GM23338 (cell line): Measurements from ENCODE around the gene KIAA1755. TPM values are rescaled to one million over a fixed set of nuclear protein-coding genes. Genes with fewer than 3 reads are reported as not detected.

ENCODE experiments used
- ATAC-seq: fragments of 200-7000 bp; cut with Tn5 transposase; 3 replicates; pipeline ENCODE4 v1.9.1; 2020
- DNase-seq: peaks from one replicate; pipeline ENCODE4 v3.0.0-alpha.2; 2015; ENCODE audit warnings: low spot score
- H2AFZ ChIP-seq: fragments of 200-600 bp; sonication (generic); 2 replicates; pipeline ENCODE4 v1.8.0; 2016; ENCODE audit warnings: antibody characterized with exemption, mild to moderate bottlenecking, moderate library complexity
- H3F3A ChIP-seq: fragments of 200-600 bp; sonication (generic); replicated peaks from 2 replicates; pipeline ENCODE4 v1.8.0; 2017; ENCODE audit warnings: antibody characterized with exemption, mixed run types, low read depth
- H3K27ac ChIP-seq: fragments of 200-600 bp; sonication (generic); 2 replicates; pipeline ENCODE4 v1.6.1; 2016; ENCODE audit warnings: low read depth
- H3K27me3 ChIP-seq: fragments of 200-600 bp; sonication (generic); 2 replicates; pipeline ENCODE4 v1.8.0; 2016; ENCODE audit warnings: mild to moderate bottlenecking, mixed run types, moderate library complexity; ENCODE audit not compliant: insufficient read depth
- H3K36me3 ChIP-seq: fragments of 200-600 bp; sonication (generic); 2 replicates; pipeline ENCODE4 v1.8.0; 2016; ENCODE audit warnings: mild to moderate bottlenecking; ENCODE audit not compliant: insufficient read depth
- H3K4me1 ChIP-seq: fragments of 200-600 bp; sonication (generic); 2 replicates; pipeline ENCODE4 v1.8.0; 2016; ENCODE audit warnings: mild to moderate bottlenecking, moderate library complexity; ENCODE audit not compliant: insufficient read depth
- H3K4me2 ChIP-seq: fragments of 200-600 bp; sonication (generic); 2 replicates; pipeline ENCODE4 v1.7.1; 2017; ENCODE audit warnings: mixed run types
- H3K4me3 ChIP-seq: fragments of 200-600 bp; sonication (generic); 2 replicates; pipeline ENCODE4 v1.6.1; 2016; ENCODE audit warnings: mixed run types
- H3K79me2 ChIP-seq: fragments of 200-600 bp; sonication (generic); replicated peaks from 2 replicates; pipeline ENCODE4 v1.8.0; 2017; ENCODE audit warnings: mild to moderate bottlenecking; ENCODE audit not compliant: insufficient read depth
- H3K9me2 ChIP-seq: fragments of 200-600 bp; sonication (generic); 2 replicates; pipeline ENCODE4 v1.8.0; 2017; ENCODE audit not compliant: insufficient read depth
- H4K20me1 ChIP-seq: fragments of 200-600 bp; sonication (generic); replicated peaks from 2 replicates; pipeline ENCODE4 v1.8.0; 2017; ENCODE audit warnings: mild to moderate bottlenecking; ENCODE audit not compliant: insufficient read depth
- H3K27ac Mint-ChIP-seq: 2 replicates; pipeline ENCODE4 v1.8.0; 2020; ENCODE audit warnings: inconsistent platforms, mild to moderate bottlenecking, moderate library complexity, mixed read lengths
- H3K27me3 Mint-ChIP-seq: 3 replicates; pipeline ENCODE4 v1.8.0; 2022; ENCODE audit warnings: low read depth, mild to moderate bottlenecking, moderate library complexity, mixed read lengths, inconsistent platforms; ENCODE audit not compliant: insufficient read depth, poor library complexity
- H3K36me3 Mint-ChIP-seq: 3 replicates; pipeline ENCODE4 v1.8.0; 2021; ENCODE audit warnings: low read depth, mild to moderate bottlenecking, inconsistent platforms, moderate library complexity, mixed read lengths
- H3K4me1 Mint-ChIP-seq: 3 replicates; pipeline ENCODE4 v1.8.0; 2020; ENCODE audit warnings: mild to moderate bottlenecking, inconsistent platforms, mixed read lengths
- H3K4me3 Mint-ChIP-seq: 3 replicates; pipeline ENCODE4 v1.8.0; 2021; ENCODE audit warnings: moderate library complexity, mild to moderate bottlenecking, inconsistent platforms, mixed read lengths
- H3K9me3 Mint-ChIP-seq: 3 replicates; pipeline ENCODE4 v1.8.0; 2020; ENCODE audit warnings: moderate library complexity, mild to moderate bottlenecking, inconsistent platforms, mixed read lengths
- CREB1 ChIP-seq: fragments of 250-450 bp; sonication (Bioruptor Pico); IDR thresholded peaks from 2 replicates; pipeline ENCODE4 v1.5.0; 2020; ENCODE audit warnings: low read depth, mild to moderate bottlenecking, moderate library complexity
- CTCF ChIP-seq, 2 experiments: fragments of 200-600 bp in 1 of 2; sonication (generic) in 1 of 2; conservative IDR thresholded peaks; 2 replicates each; pipeline versions ENCODE4 v1.5.1 to v1.6.1; 2016 to 2017; ENCODE audit warnings: antibody characterized with exemption in 2 of 2, low read depth in 2 of 2, mild to moderate bottlenecking in 2 of 2, moderate library complexity in 1 of 2
- ETS1 ChIP-seq: IDR thresholded peaks from 2 replicates; pipeline ENCODE4 v1.6.1; 2016; ENCODE audit warnings: antibody characterized with exemption
- EZH2 ChIP-seq: fragments of 200-600 bp; sonication (generic); IDR thresholded peaks from one replicate; pipeline ENCODE4 v1.8.0; 2017; ENCODE audit warnings: antibody characterized with exemption, mild to moderate bottlenecking, low read depth; ENCODE audit not compliant: unreplicated experiment
- JUNB ChIP-seq: IDR thresholded peaks from one replicate; pipeline ENCODE4 v1.6.1; 2016; ENCODE audit warnings: antibody characterized with exemption; ENCODE audit not compliant: unreplicated experiment
- NANOG ChIP-seq: IDR thresholded peaks from 2 replicates; pipeline ENCODE4 v1.6.1; 2016; ENCODE audit warnings: antibody characterized with exemption, borderline replicate concordance
- POLR2AphosphoS5 ChIP-seq: IDR thresholded peaks from 2 replicates; pipeline ENCODE4 v1.6.1; 2016; ENCODE audit warnings: antibody characterized with exemption, low read depth
- REST ChIP-seq: IDR thresholded peaks from one replicate; pipeline ENCODE4 v1.6.1; 2018; ENCODE audit warnings: antibody characterized with exemption; ENCODE audit not compliant: unreplicated experiment
- ZNF114 ChIP-seq: fragments of 250-450 bp; sonication (Bioruptor Pico); IDR thresholded peaks from 2 replicates; pipeline ENCODE4 v1.5.0; 2020; ENCODE audit warnings: mild to moderate bottlenecking, moderate library complexity
- ZNF331 ChIP-seq: fragments of 250-450 bp; sonication (Bioruptor Pico); IDR thresholded peaks from 2 replicates; pipeline ENCODE4 v1.5.0; 2020; ENCODE audit warnings: low read depth, mild to moderate bottlenecking, moderate library complexity
- polyA plus RNA-seq: library from polyadenylated mRNA; unstranded; fragments of >200 nt; fragmentation: Nextera tagmentation; extraction: Ambion mirVana; gene quantifications from 2 replicates; pipeline ENCODE4 v1.2.1, GENCODE V29; 2016
- total RNA-seq: library from RNA; depleted of rRNA; stranded (reverse); fragments of >200 nt; shearing (Covaris generic); gene quantifications from 2 replicates; pipeline ENCODE4 v1.2.3, GENCODE V29; 2014

Gene KIAA1755
- total and polyA plus RNA-seq, 2 experiments from 2014 or later, result 0.28 TPM; not detected in 1

GRCh38 chr20:38170826-38171674 is 89.5 kb downstream of the KIAA1755 start (continued):
- no peak for TF ChIP-seq ZNF114
- TF ChIP-seq ETS1, result no peak
- no peak for TF ChIP-seq REST
- TF ChIP-seq NANOG, result no peak
- TF ChIP-seq POLR2AphosphoS5, result no peak
- no peak for TF ChIP-seq CREB1 (CRISPR knock-in tag)
- TF ChIP-seq JUNB, result no peak

GRCh38 chr20:38170219-38170825 is 90.2 kb downstream of the KIAA1755 start:
- Mint-ChIP-seq H3K27ac (no peak overlapping the region), H3K4me1 (peaks cover 5% of the 10 kb centered on the region; the same call in 2 of the 3 replicates), H3K27me3 (peaks cover 2% of the 10 kb centered on the region), H3K36me3 (no peaks in the 10 kb centered on the region), H3K9me3 (no peaks in the 10 kb centered on the region), H3K4me3 (no peak overlapping the region)
- peaks cover 2% of the 10 kb centered on the region for H3K4me1 ChIP-seq
- no peaks in the 10 kb centered on the region for H3F3A ChIP-seq
- DNase-seq (no peak), ATAC-seq (no peak)
- H3K4me2 ChIP-seq, result no peak overlapping the region
- no peaks in the 10 kb centered on the region for H3K36me3 ChIP-seq
- H3K9me2 ChIP-seq, result no peaks in the 10 kb centered on the region
- no peak overlapping the region for H3K27ac ChIP-seq
- no peak overlapping the region for H2AFZ ChIP-seq
- H3K4me3 ChIP-seq, result no peak overlapping the region
- no peaks in the 10 kb centered on the region for H3K27me3 ChIP-seq
- no peaks in the 10 kb centered on the region for H3K79me2 ChIP-seq
- no peaks in the 10 kb centered on the region for H4K20me1 ChIP-seq
- no peak for TF ChIP-seq CREB1 (CRISPR knock-in tag)
- TF ChIP-seq ZNF331 (CRISPR knock-in tag), result no peak
- no peak for TF ChIP-seq CTCF (conservative IDR thresholded peaks at IDR 0.05; ENCODE audit: low read depth in 2 of 2)
- no peak for TF ChIP-seq NANOG
- no peak for TF ChIP-seq EZH2
- TF ChIP-seq REST, result no peak
- TF ChIP-seq ETS1, result no peak
